GM20000 (cell line): ENCODE measurements around the gene NFIC.

Experiments used
- DNase-seq: peaks from one replicate; pipeline ENCODE4 v3.0.0; 2012; ENCODE audit warnings: low spot score
- TF ChIP-seq, protein P1 (sequence below): IDR thresholded peaks from 2 replicates; pipeline ENCODE4 v1.5.1; 2012; ENCODE audit warnings: mild to moderate bottlenecking, control low read depth; ENCODE audit errors: extremely low read depth, missing control alignments

Gene NFIC

GRCh38 chr19:3492131-3492839 is 125.9 kb downstream of the NFIC start:
- TF ChIP-seq, protein P1, sequence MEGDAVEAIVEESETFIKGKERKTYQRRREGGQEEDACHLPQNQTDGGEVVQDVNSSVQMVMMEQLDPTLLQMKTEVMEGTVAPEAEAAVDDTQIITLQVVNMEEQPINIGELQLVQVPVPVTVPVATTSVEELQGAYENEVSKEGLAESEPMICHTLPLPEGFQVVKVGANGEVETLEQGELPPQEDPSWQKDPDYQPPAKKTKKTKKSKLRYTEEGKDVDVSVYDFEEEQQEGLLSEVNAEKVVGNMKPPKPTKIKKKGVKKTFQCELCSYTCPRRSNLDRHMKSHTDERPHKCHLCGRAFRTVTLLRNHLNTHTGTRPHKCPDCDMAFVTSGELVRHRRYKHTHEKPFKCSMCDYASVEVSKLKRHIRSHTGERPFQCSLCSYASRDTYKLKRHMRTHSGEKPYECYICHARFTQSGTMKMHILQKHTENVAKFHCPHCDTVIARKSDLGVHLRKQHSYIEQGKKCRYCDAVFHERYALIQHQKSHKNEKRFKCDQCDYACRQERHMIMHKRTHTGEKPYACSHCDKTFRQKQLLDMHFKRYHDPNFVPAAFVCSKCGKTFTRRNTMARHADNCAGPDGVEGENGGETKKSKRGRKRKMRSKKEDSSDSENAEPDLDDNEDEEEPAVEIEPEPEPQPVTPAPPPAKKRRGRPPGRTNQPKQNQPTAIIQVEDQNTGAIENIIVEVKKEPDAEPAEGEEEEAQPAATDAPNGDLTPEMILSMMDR = no peak
- no peak for DNase-seq

- DNase-seq = no peak
- TF ChIP-seq, protein P1 = no peak
Measured at GRCh38 chr19:3492919-3493318, 126.5 kb downstream of the NFIC start.

- TF ChIP-seq, protein P1 = no peak
- DNase-seq = no peak
Measured at GRCh38 chr19:3493651-3494050, 127.3 kb downstream of the NFIC start.

- TF ChIP-seq, protein P1 = no peak
Measured at GRCh38 chr19:3494051-3494450, 127.7 kb downstream of the NFIC start.

GRCh38 chr19:3494559-3494958 is 128.2 kb downstream of the NFIC start:
- DNase-seq = no peak
- TF ChIP-seq, protein P1 = no peak

More at GRCh38 chr19:3494051-3494450, 127.7 kb downstream of the NFIC start:
- no peak for DNase-seq

- TF ChIP-seq, protein P1 = no peak
Measured at GRCh38 chr19:3496392-3497273, 130.2 kb downstream of the NFIC start.

More at GRCh38 chr19:3496392-3497273, 130.2 kb downstream of the NFIC start:
- no peak for DNase-seq
